Inferior parietal cortex (tissue), 1 donor: Measurements from ENCODE around the gene SYNJ2.

Source experiments
- DNase-seq: peaks from one replicate; pipeline ENCODE4 v3.0.0-alpha.2; 2016; ENCODE audit errors: extremely low spot score

SYNJ2 gene

GRCh38 chr6:158010591-158011477 lies 29.2 kb downstream of the SYNJ2 start:
- DNase-seq = no peak

GRCh38 chr6:158011478-158011920 lies 29.8 kb downstream of the SYNJ2 start:
- DNase-seq = no peak

- no peak for DNase-seq
Observed at GRCh38 chr6:158011980-158012566, 30.4 kb downstream of the SYNJ2 start.

- no peak for DNase-seq
Observed at GRCh38 chr6:158013904-158014504, 32.3 kb downstream of the SYNJ2 start.

GRCh38 chr6:158014505-158015187 lies 33.0 kb downstream of the SYNJ2 start:
- no peak for DNase-seq

GRCh38 chr6:158015188-158015506 lies 33.5 kb downstream of the SYNJ2 start:
- no peak for DNase-seq

- DNase-seq = peak; percentile 64
Observed at GRCh38 chr6:158016571-158017383, 35.1 kb downstream of the SYNJ2 start.

- no peak for DNase-seq
Observed at GRCh38 chr6:158017621-158018040, 36.0 kb downstream of the SYNJ2 start.

GRCh38 chr6:158018041-158018771 lies 36.5 kb downstream of the SYNJ2 start:
- no peak for DNase-seq

GRCh38 chr6:158018851-158019361 lies 37.2 kb downstream of the SYNJ2 start:
- DNase-seq = no peak

GRCh38 chr6:158019416-158019815 lies 37.8 kb downstream of the SYNJ2 start:
- no peak for DNase-seq

- DNase-seq = no peak
Observed at GRCh38 chr6:158020272-158020711, 38.6 kb downstream of the SYNJ2 start.

GRCh38 chr6:158020811-158021210 lies 39.1 kb downstream of the SYNJ2 start:
- no peak for DNase-seq

GRCh38 chr6:158021376-158021775 lies 39.7 kb downstream of the SYNJ2 start:
- DNase-seq = no peak

- no peak for DNase-seq
Observed at GRCh38 chr6:158021814-158022748, 40.4 kb downstream of the SYNJ2 start.

- no peak for DNase-seq
Observed at GRCh38 chr6:158022749-158023596, 41.3 kb downstream of the SYNJ2 start.

GRCh38 chr6:158023597-158023939 lies 41.9 kb downstream of the SYNJ2 start:
- no peak for DNase-seq

- DNase-seq = no peak
Observed at GRCh38 chr6:158024566-158025297, 43.1 kb downstream of the SYNJ2 start.
